Measurements from ENCODE around the gene ALDH18A1. TPM values are rescaled to one million over a fixed set of nuclear protein-coding genes. Genes with fewer than 3 reads are reported as not detected.

Gene ALDH18A1
- 64.1 TPM for total RNA-seq

GRCh38 chr10:95656291-95657164 is at the start of gene ALDH18A1:
Gene ALDH18A1 (minus strand): TSS chr10:95656711. CDS start chr10:95653377, 3,334 bp downstream.

GRCh38 chr10:95693668-95694534 is 37.4 kb upstream of the ALDH18A1 start, which contains the start of gene TCTN3:
Gene TCTN3 (minus strand): TSS chr10:95693927. CDS start chr10:95693899, 28 bp downstream.

GRCh38 chr10:95561177-95561863 is 95.2 kb downstream of the ALDH18A1 start, which contains the start of gene SORBS1:
Gene SORBS1 (minus strand): TSS chr10:95561371. CDS start chr10:95441135, 120,236 bp downstream.

Other genes with a start within 250 kb of the ALDH18A1 start
- gene SORBS1, start 95.3 kb downstream of the ALDH18A1 start, total RNA-seq: 45.0 TPM
- gene TCTN3, start 37.2 kb upstream of the ALDH18A1 start, total RNA-seq: 48.3 TPM
- gene ENTPD1, start 99.5 kb upstream of the ALDH18A1 start, total RNA-seq: 28.9 TPM

Data from metanephros (tissue), 1 donor.